DMS153 treated with DMSO at 0.1 percent for 48 hours (cell line): ENCODE data around the gene AGGF1.
"Not testable (repeated sequence)": the region's sequence is repeated elsewhere in the genome, so short reads cannot be mapped to it uniquely, and the experiment has no call there.

Experiments used
- DNase-seq: peaks from one replicate; lab custom pipeline; 2025; ENCODE audit not compliant: unreplicated experiment; lab: John Stamatoyannopoulos, UW

The AGGF1 gene

GRCh38 chr5:77024490-77024889 is 5.7 kb upstream of the AGGF1 start:
- DNase-seq: no peak

- no peak for DNase-seq
Measured at GRCh38 chr5:77028631-77029375, 1.4 kb upstream of the AGGF1 start.

GRCh38 chr5:77029376-77029885 is 773 bp upstream of the AGGF1 start:
- DNase-seq: no peak

- DNase-seq: no peak
Measured at GRCh38 chr5:77031891-77032290, 1.7 kb downstream of the AGGF1 start.

GRCh38 chr5:77032635-77033034 is 2.4 kb downstream of the AGGF1 start:
- no peak for DNase-seq

- no peak for DNase-seq
Measured at GRCh38 chr5:77033338-77033737, 3.1 kb downstream of the AGGF1 start.

GRCh38 chr5:77035950-77036349 is 5.7 kb downstream of the AGGF1 start:
- no peak for DNase-seq

- DNase-seq: no peak
Measured at GRCh38 chr5:77046416-77047073, 16.3 kb downstream of the AGGF1 start.

- no peak for DNase-seq
Measured at GRCh38 chr5:77064040-77064439, 33.8 kb downstream of the AGGF1 start.

GRCh38 chr5:77065256-77065655 is 35.1 kb downstream of the AGGF1 start:
- no peak for DNase-seq

- no peak for DNase-seq
Measured at GRCh38 chr5:77066184-77066583, 36.0 kb downstream of the AGGF1 start.

GRCh38 chr5:77066823-77067442 is 36.7 kb downstream of the AGGF1 start:
- DNase-seq: no peak

GRCh38 chr5:77073667-77074066 is 43.5 kb downstream of the AGGF1 start:
- DNase-seq: no peak

- no peak for DNase-seq
Measured at GRCh38 chr5:77074745-77075144, 44.5 kb downstream of the AGGF1 start.

- DNase-seq: no peak
Measured at GRCh38 chr5:77076961-77077828, 47.0 kb downstream of the AGGF1 start.

- no peak for DNase-seq
Measured at GRCh38 chr5:77077829-77078176, 47.6 kb downstream of the AGGF1 start.

- not testable (repeated sequence) for DNase-seq
Measured at GRCh38 chr5:77080479-77080878, 50.3 kb downstream of the AGGF1 start.

GRCh38 chr5:77080905-77081304 is 50.7 kb downstream of the AGGF1 start:
- DNase-seq: no peak

GRCh38 chr5:77082280-77082679 is 52.1 kb downstream of the AGGF1 start:
- no peak for DNase-seq

GRCh38 chr5:77083088-77083487 is 52.9 kb downstream of the AGGF1 start:
- no peak for DNase-seq

GRCh38 chr5:77086368-77086688 is 56.1 kb downstream of the AGGF1 start:
- DNase-seq: peak; percentile 39
